GM12878 (cell line): ENCODE data around the gene CSF2.

Experiments
- BACH1 ChIP-seq: fragments of 450-650 bp; IDR thresholded peaks from 2 replicates; pipeline ENCODE4 v1.6.1; 2017; ENCODE audit warnings: mild to moderate bottlenecking, borderline replicate concordance
- CTCF ChIP-seq, 3 experiments: IDR thresholded peaks in 2 of 3; conservative IDR thresholded peaks in 1 of 3; 2 replicates each; pipeline ENCODE4 v1.5.1; 2011; ENCODE audit warnings: low read depth in 3 of 3, low read length in 3 of 3, mild to moderate bottlenecking in 3 of 3, control low read depth in 2 of 3, moderate library complexity in 2 of 3, inconsistent platforms in 1 of 3, mixed read lengths in 1 of 3; ENCODE audit not compliant: control insufficient read depth in 2 of 3, insufficient read depth in 1 of 3; ENCODE audit errors: extremely low read depth in 1 of 3
- E2F4 ChIP-seq: IDR thresholded peaks from 2 replicates; pipeline ENCODE4 v1.6.1; 2012; ENCODE audit warnings: low read depth, low read length, improper control_type of control experiment
- FOXM1 ChIP-seq: IDR thresholded peaks from 2 replicates; pipeline ENCODE4 v1.6.1; 2012; ENCODE audit warnings: low read depth, mild to moderate bottlenecking, inconsistent platforms, low read length, moderate library complexity
- NKRF ChIP-seq: fragments of 450-650 bp; conservative IDR thresholded peaks from 2 replicates; pipeline ENCODE4 v1.6.1; 2017; ENCODE audit warnings: mild to moderate bottlenecking, moderate library complexity
- RAD21 ChIP-seq: IDR thresholded peaks from 2 replicates; pipeline ENCODE4 v1.6.1; 2011; ENCODE audit warnings: mild to moderate bottlenecking, low read depth, low read length, moderate library complexity; ENCODE audit not compliant: insufficient read depth
- RCOR1 ChIP-seq: conservative IDR thresholded peaks from 2 replicates; pipeline ENCODE4 v1.6.1; 2012; ENCODE audit warnings: low read depth, low read length, improper control_type of control experiment
- SMC3 ChIP-seq: IDR thresholded peaks from 2 replicates; pipeline ENCODE4 v1.6.1; 2011; ENCODE audit warnings: low read length, improper control_type of control experiment, borderline replicate concordance
- SP1 ChIP-seq: IDR thresholded peaks from one replicate; pipeline ENCODE4 v1.6.1; 2011; ENCODE audit warnings: low read depth, low read length
- ZBTB11 ChIP-seq: fragments of 450-650 bp; formaldehyde crosslinking; IDR thresholded peaks from 2 replicates; pipeline ENCODE4 v1.5.0; 2022; ENCODE audit warnings: mild to moderate bottlenecking, missing genetic modification characterization
- ZBTB40 ChIP-seq: fragments of 450-650 bp; IDR thresholded peaks from 2 replicates; pipeline ENCODE4 v1.6.1; 2016; ENCODE audit warnings: mild to moderate bottlenecking, moderate library complexity, borderline replicate concordance
- ZNF274 ChIP-seq: IDR thresholded peaks from one replicate; pipeline ENCODE4 v1.8.0; 2011; ENCODE audit not compliant: insufficient read length, insufficient read depth

- TF ChIP-seq ZBTB40, result no peak
- no peak for TF ChIP-seq FOXM1
- TF ChIP-seq NKRF, result no peak
- no peak for TF ChIP-seq SMC3
- TF ChIP-seq BACH1, result no peak
- no peak for TF ChIP-seq RAD21
- no peak for TF ChIP-seq ZBTB11 (CRISPR knock-in tag)
- TF ChIP-seq RCOR1, result no peak
- no peak for TF ChIP-seq CTCF (IDR thresholded peaks at IDR 0.05 in 2 of 3, conservative IDR thresholded peaks at IDR 0.05 in 1 of 3; ENCODE audit: control insufficient read depth in 2 of 3, extremely low read depth in 1 of 3, insufficient read depth in 1 of 3, low read depth in 3 of 3, low read length in 3 of 3)
- no peak for TF ChIP-seq SP1
- TF ChIP-seq E2F4, result no peak
- TF ChIP-seq ZNF274, result no peak
These were observed 41.8 kb downstream of the CSF2 start for GRCh38 chr5:132115375-132115774.
